ENCODE measurements around the gene TMEM63C.

DNA sequence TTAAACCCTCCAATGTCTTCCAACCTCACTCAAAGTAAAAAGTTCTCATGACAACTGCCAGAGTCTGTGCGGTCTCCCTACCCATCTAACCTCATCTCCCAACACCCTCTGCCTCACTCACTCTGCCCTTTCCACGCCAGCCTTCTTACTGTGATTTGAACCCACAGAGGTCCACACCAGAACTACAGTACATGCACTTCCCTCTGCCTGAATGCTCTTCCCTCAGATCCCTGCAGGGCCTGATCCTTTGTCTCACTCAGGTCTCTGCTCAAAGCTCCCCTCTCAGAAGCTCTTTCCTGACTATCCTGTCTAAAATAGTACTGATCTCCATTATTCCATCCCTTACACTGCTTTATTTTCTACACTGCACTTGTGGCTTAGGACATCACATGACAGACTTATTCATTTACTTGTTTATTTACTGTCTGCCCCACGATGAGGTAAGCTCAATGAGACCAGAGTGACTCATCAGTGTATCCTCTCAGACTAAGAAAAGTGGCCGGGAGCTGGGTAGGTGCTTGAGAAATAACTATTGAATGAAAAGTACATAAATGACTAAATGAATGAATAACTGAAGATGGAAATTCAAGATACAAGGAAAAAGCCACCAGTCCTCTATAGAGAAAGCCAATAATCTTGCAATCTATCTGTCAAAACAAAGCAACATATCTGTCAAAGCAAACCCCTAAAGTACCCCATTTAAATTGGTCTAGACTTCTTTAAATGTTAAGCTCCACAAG, 122.0 kb downstream of the TMEM63C start:
- TF ChIP-seq POLR2AphosphoS5 (IDR thresholded peaks at IDR 0.05; ENCODE audit: low read depth, low read length) (no peak), POLR2A (IDR thresholded peaks at IDR 0.05; ENCODE audit: low read depth, low read length) (no peak)
